MM.1S (cell line): ENCODE data around the gene CFB.

ENCODE experiments used
- EZH2 ChIP-seq: fragments of 300-600 bp; sonication (generic); optimal IDR thresholded peaks from 2 replicates; pipeline ENCODE3; 2017; ENCODE audit warnings: low read depth, mild to moderate bottlenecking, antibody characterized with exemption, low read length, mixed read lengths
- TF ChIP-seq, protein P1 (sequence below): fragments of 300-600 bp; sonication (generic); IDR thresholded peaks from 2 replicates; pipeline ENCODE4 v1.5.1; 2016; ENCODE audit warnings: antibody characterized with exemption, low read length, mixed read lengths

DNA sequence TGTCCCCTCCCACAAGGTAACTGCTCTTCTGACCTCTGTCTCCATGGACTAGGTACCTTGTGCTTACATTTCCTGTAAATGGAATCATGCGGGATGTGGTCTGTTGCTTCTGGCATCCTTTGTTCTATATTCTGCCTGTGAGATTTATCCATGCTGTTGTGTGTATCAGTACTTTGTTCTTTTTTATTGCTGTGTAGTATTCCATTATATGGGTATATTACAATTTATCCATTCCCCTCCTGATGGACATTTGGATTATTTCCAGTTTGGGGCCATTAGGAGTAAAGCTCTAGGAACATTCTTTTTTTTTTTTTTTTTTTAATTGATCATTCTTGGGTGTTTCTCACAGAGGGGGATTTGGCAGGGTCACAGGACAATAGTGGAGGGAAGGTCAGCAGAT, 14.9 kb upstream of the CFB start:
- TF ChIP-seq, protein P1, sequence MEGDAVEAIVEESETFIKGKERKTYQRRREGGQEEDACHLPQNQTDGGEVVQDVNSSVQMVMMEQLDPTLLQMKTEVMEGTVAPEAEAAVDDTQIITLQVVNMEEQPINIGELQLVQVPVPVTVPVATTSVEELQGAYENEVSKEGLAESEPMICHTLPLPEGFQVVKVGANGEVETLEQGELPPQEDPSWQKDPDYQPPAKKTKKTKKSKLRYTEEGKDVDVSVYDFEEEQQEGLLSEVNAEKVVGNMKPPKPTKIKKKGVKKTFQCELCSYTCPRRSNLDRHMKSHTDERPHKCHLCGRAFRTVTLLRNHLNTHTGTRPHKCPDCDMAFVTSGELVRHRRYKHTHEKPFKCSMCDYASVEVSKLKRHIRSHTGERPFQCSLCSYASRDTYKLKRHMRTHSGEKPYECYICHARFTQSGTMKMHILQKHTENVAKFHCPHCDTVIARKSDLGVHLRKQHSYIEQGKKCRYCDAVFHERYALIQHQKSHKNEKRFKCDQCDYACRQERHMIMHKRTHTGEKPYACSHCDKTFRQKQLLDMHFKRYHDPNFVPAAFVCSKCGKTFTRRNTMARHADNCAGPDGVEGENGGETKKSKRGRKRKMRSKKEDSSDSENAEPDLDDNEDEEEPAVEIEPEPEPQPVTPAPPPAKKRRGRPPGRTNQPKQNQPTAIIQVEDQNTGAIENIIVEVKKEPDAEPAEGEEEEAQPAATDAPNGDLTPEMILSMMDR, result no peak
- no peak for TF ChIP-seq EZH2
